GM21526 (cell line): ENCODE results near the gene MAPK8IP3.

Experiments used
- ATAC-seq: cut with Tn5 transposase; IDR thresholded peaks from one replicate; pipeline ENCODE4 v1.9.1; 2021; ENCODE audit warnings: moderate library complexity; ENCODE audit not compliant: unreplicated experiment, low FRiP score

MAPK8IP3 gene

DNA sequence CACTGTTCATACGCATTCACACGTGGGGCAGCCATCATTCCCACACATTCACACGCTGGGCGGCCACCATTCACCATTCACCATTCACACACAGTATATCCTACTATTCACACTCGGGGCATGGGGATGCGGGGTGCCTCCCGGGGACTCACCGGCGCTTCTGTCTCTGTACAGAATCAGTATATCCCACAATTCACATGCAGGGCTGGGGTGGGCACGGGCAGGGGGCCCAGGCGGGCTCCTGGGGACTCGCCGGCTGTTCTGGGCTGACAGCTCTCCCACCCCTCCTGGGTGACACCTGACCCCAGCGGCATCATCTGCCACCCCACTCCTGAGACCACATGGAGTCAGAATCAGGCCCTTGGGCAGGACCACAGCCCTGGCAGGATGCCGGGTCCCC is 55.8 kb downstream of the MAPK8IP3 start:
- no peak for ATAC-seq

DNA sequence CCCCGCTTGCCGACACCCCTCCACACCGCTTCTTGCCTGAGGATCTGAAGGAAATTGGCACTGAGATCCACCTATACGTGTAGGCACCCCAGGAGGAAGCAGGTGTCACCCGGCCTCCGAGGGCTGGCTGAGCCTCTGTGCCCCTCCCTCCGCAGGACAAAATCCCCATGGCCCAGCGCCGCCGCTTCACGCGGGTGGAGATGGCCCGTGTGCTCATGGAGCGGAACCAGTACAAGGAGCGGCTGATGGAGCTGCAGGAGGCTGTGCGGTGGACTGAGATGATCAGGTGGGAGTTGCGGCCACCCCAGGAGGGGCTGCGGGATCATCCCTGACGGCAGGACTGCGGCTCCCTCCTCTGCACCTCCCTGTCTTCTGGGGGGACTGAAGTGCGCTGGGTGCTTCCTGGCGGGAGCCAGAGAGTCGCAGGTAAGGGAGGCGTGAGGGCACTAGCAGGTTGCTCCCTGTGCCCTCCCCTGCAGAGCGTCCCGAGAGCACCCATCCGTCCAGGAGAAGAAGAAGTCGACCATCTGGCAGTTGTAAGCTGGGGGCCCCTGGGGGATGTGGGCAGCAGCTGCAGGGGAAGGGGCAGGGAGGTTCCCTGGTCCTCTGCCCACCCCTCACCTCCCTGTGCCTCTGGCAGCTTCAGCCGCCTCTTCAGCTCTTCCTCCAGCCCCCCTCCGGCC is 56.3 kb downstream of the MAPK8IP3 start:
- ATAC-seq: no peak

DNA sequence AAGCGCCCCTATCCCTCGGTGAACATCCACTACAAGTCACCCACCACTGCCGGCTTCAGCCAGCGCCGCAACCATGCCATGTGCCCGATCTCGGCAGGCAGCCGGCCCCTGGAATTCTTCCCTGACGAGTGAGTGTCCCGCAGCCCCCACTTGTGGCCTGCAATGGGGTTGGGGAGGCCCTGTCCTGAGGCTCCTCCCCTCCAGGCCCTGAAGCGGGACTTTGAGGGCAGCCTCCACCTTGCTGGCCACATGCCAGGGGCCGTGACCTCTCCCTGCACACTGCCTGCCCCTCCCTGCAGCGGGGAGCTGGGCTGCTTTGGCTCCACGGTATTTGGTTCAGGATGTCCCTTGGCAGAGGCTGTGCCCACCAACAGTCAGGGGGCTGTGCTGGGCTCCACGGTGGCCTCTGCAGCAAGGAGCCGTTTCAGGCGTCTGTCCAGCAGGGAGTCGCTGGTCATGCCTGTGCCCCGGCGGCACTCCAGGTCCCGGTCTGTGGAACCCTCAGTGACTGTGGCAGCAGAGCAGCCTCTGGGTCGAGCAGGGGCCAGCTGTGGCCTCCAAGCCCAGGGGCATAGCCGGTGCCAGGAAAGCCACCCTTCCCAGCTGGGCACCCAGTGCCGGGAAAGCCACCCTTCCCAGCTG is 57.0 kb downstream of the MAPK8IP3 start:
- no peak for ATAC-seq

- no peak for ATAC-seq
These were observed 57.8 kb downstream of the MAPK8IP3 start for GRCh38 chr16:1763521-1764511.

DNA sequence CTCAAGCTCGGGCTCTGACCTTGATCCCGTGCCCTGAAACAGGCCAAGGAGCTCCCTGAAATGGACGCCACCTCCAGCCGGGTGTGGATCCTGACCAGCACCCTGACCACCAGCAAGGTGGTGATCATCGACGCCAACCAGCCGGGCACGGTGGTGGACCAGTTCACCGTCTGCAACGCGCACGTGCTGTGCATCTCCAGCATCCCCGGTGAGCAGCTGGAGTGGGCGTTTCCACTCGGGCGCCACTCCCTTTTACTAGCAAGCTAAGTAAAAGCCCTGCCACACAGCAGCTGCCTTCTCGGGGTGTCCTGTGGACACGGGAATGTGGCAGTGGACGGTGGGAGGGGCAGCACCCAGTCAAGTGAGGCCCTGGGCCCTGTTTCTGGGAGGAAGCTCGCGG is 59.0 kb downstream of the MAPK8IP3 start:
- ATAC-seq: no peak

DNA sequence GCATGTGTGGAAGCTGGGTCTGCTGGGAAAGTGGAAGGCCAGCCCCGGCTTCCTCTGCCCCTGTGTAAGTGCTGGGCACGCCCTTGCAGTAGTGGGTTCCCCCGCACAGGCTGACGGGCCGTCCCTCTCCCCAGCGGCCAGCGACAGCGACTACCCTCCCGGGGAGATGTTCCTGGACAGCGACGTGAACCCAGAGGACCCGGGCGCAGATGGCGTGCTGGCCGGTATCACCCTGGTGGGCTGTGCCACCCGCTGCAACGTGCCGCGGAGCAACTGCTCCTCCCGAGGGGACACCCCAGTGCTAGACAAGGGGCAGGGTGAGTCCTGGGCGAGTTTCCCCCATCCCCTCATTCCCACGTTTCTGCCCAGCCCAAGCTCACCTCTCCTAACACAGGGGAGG is 59.8 kb downstream of the MAPK8IP3 start:
- ATAC-seq: no peak

GRCh38 chr16:1766231-1766630 is 60.2 kb downstream of the MAPK8IP3 start:
- ATAC-seq: no peak

DNA sequence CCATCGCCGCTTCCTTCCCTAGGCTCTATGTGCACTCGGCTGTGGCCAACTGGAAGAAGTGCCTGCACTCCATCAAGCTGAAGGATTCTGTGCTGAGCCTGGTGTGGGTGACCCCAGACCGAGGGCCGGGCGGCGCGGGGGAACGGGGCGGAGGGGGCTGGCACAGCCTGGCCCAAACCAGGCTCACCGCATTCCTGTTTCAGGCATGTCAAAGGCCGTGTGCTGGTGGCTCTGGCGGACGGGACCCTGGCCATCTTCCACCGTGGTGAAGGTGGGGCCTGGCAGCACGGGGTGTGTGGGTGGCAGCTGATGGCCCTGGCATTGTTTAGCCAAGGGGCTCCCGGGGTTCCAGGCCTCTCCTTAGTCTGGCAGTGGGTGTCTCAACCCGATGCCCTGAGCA is 60.7 kb downstream of the MAPK8IP3 start:
- ATAC-seq: no peak

- ATAC-seq: no peak
These were observed 61.4 kb downstream of the MAPK8IP3 start for GRCh38 chr16:1767116-1767994.

DNA sequence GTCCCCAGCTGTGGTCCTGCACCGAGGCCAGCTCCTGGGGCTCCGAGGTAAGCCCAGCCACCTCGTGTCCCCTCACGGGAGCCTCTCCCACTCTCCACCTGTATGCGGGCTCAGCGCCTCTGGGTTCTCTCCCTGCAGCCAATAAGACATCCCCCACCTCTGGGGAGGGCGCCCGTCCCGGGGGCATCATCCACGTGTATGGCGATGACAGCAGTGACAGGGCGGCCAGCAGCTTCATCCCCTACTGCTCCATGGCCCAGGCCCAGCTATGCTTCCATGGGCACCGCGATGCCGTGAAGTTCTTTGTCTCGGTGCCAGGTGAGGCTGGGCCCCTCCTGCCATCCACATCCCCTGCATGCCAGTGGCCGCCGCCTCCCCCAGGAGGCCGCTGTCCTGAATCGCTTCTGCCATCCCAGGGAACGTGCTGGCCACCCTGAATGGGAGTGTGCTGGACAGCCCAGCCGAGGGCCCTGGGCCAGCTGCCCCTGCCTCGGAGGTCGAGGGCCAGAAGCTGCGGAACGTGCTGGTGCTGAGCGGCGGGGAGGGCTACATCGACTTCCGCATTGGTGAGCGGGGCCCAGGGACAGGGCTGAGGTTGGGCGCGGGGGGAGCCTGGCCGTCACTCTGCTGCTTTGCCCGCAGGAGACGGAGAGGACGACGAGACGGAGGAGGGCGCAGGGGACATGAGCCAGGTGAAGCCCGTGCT is 62.2 kb downstream of the MAPK8IP3 start:
- no peak for ATAC-seq

DNA sequence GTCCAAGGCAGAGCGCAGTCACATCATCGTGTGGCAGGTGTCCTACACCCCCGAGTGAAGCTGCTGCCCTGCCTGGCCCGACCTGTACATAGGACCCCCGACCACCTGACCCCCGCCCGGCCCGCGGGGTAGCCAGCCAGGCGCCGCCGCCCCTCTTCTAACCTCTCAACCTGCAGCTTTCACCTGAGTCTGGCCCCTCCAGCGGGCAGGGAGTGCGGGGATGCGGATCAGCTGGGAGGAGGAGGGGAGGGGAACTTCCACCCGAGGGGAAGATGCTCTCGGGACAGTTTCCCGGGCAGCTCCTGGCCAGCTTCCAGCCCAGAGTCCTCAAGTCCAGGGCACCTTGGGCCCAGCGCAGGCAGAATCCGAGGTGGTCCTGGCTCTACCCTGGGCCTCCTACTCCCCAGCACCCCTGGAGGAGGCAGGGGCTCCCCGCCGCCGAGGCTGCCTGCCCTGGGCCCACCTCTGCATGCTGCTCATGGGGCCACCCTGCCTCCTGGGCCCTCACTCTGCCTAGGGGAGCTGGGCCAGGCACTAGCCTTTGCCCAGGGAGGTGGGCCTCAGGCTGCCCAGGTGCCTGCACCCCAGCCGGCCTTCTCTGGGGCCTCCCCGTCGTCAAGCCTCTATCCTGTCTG is 62.9 kb downstream of the MAPK8IP3 start:
- ATAC-seq: no peak

DNA sequence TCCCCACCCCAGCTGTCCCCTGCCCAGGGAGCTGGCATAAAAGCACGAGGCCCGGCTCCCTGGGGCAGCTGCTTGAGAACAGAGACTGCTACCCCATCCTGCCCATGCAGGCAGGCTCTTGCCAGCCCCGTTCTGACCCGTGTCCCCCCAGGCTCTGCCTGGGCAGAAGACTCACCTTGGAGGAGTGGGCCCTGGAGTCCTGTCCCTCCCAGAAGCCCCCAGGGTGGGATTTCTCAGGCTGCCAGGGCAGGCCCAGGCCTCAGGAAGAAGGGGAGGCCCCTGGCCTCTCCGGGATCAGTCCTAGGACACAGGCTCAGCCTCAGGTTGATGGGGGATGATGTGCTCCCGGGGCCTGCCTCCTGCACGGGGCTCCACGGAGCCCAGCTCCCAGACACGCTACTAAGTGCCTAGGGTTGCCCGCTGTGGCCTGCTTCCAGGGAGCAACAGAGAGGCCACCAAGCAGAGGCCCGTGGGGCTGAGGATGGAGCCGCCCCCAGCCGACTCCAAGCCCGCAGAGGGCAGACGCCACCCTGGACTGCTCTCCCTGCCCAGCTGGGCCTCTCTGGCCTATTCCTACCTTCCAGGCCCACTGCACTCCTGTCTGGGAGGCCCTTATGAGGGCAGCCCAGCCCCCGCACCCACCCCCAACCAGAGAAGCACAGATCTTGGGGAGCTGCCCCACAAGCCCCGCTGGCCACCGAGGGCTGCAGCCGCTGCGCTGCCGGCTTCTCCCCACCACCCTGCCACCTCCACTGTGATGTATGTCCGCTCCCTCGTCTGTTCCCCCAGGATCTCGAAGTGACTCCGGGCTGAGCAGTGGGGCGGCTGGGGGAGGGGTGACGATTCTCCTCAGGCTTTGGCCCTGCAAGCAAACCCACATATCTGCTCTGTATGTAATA is 63.7 kb downstream of the MAPK8IP3 start:
- no peak for ATAC-seq

GRCh38 chr16:1770328-1771187 is 64.6 kb downstream of the MAPK8IP3 start:
- ATAC-seq: no peak

GRCh38 chr16:1771188-1771863 is 65.3 kb downstream of the MAPK8IP3 start, which contains the start of gene NME3:
TSS of gene NME3 (minus strand) at chr16:1771543. CDS start at chr16:1771534, 9 bp downstream.
- no peak for ATAC-seq

GRCh38 chr16:1771864-1772361 is 65.9 kb downstream of the MAPK8IP3 start:
- ATAC-seq: no peak

GRCh38 chr16:1772362-1772907 is 66.4 kb downstream of the MAPK8IP3 start, which contains the start of gene EME2:
TSS of gene EME2 (plus strand) at chr16:1772810. CDS start at chr16:1773228, 418 bp downstream.
- ATAC-seq: no peak
